IMR-90 (cell line): ENCODE results near the gene CDK7. TPM values are rescaled to one million over a fixed set of nuclear protein-coding genes. Genes with fewer than 3 reads are reported as not detected.

Experiments
- ATAC-seq: fragments of 200-7000 bp; cut with Tn5 transposase; 2 replicates; pipeline ENCODE4 v1.9.1; 2020; ENCODE audit warnings: low read depth, mild to moderate bottlenecking, moderate library complexity
- BruUV-seq: library from RNA; stranded (reverse); fragments of 400-500 nt; replicated peaks from 2 replicates; lab custom pipeline; 2021; lab: Mats Ljungman, UMichigan
- CTCF ChIA-PET: fragments of 300-600 bp; formaldehyde crosslinking; extraction: SDS; loops from one replicate; lab custom pipeline; 2021; ENCODE audit warnings: antibody characterized with exemption; lab: Yijun Ruan, JAX
- POLR2A ChIA-PET: fragments of 300-600 bp; sonication (Branson Sonifier 250); formaldehyde crosslinking; loops from one replicate; lab custom pipeline; 2022; ENCODE audit warnings: antibody characterized with exemption; ENCODE audit not compliant: unreplicated experiment; lab: Charles Lee
- DNase-seq: peaks from one replicate; pipeline ENCODE4 v3.0.0; 2013
- H2AFZ ChIP-seq: replicated peaks from 2 replicates; pipeline ENCODE3; 2013; ENCODE audit warnings: low read length, mild to moderate bottlenecking; ENCODE audit not compliant: poor library complexity
- H2AK5ac ChIP-seq: 2 replicates; pipeline ENCODE4 v1.6.1; 2013; ENCODE audit warnings: low read depth, low read length, inconsistent platforms
- H2AK9ac ChIP-seq: replicated peaks from 2 replicates; pipeline ENCODE3; 2013; ENCODE audit warnings: mild to moderate bottlenecking, low read depth, low read length, moderate library complexity; ENCODE audit not compliant: poor library complexity
- H2BK120ac ChIP-seq: 2 replicates; pipeline ENCODE4 v1.6.1; 2013; ENCODE audit warnings: low read depth, low read length, inconsistent platforms
- H2BK15ac ChIP-seq: 3 replicates; pipeline ENCODE4 v1.6.1; 2013; ENCODE audit warnings: low read depth, low read length, inconsistent platforms
- H2BK20ac ChIP-seq: 2 replicates; pipeline ENCODE4 v1.6.1; 2013; ENCODE audit warnings: low read depth, mild to moderate bottlenecking, inconsistent platforms, low read length, moderate library complexity
- H2BK5ac ChIP-seq: 2 replicates; pipeline ENCODE4 v1.6.1; 2013; ENCODE audit warnings: mild to moderate bottlenecking, low read depth, low read length, inconsistent platforms; ENCODE audit not compliant: poor library complexity, severe bottlenecking
- H3K14ac ChIP-seq: replicated peaks from 2 replicates; pipeline ENCODE4 v1.6.1; 2013; ENCODE audit warnings: low read depth, low read length, inconsistent platforms
- H3K18ac ChIP-seq: 2 replicates; pipeline ENCODE4 v1.6.1; 2013; ENCODE audit warnings: low read depth, low read length, control low read depth
- H3K23ac ChIP-seq: 2 replicates; pipeline ENCODE4 v1.6.1; 2013; ENCODE audit warnings: low read depth, low read length, inconsistent platforms
- H3K27ac ChIP-seq: 2 replicates; pipeline ENCODE4 v1.5.1; 2013; ENCODE audit warnings: mild to moderate bottlenecking, control low read depth, low read length; ENCODE audit not compliant: insufficient read depth
- H3K27me3 ChIP-seq: 2 replicates; pipeline ENCODE4 v1.6.1; 2013; ENCODE audit warnings: low read length; ENCODE audit not compliant: control insufficient read depth, insufficient read depth
- H3K36me3 ChIP-seq: 2 replicates; pipeline ENCODE4 v1.6.1; 2013; ENCODE audit warnings: low read length, mixed read lengths; ENCODE audit not compliant: control insufficient read depth, insufficient read depth
- H3K4ac ChIP-seq: 2 replicates; pipeline ENCODE4 v1.6.1; 2013; ENCODE audit warnings: low read depth, low read length, inconsistent platforms
- H3K4me1 ChIP-seq: 2 replicates; pipeline ENCODE4 v1.6.1; 2013; ENCODE audit warnings: low read length, mixed read lengths; ENCODE audit not compliant: control insufficient read depth, insufficient read depth
- H3K4me2 ChIP-seq: 2 replicates; pipeline ENCODE4 v1.6.1; 2013; ENCODE audit warnings: low read depth, mild to moderate bottlenecking, control low read depth, low read length, moderate library complexity
- H3K4me3 ChIP-seq: 2 replicates; pipeline ENCODE4 v1.5.1; 2013; ENCODE audit warnings: low read depth, mild to moderate bottlenecking, control low read depth, low read length, moderate library complexity; ENCODE audit not compliant: insufficient read depth
- H3K56ac ChIP-seq: 2 replicates; pipeline ENCODE4 v1.6.1; 2013; ENCODE audit warnings: low read length, inconsistent platforms; ENCODE audit not compliant: insufficient read depth; ENCODE audit errors: extremely low read depth
- H3K79me1 ChIP-seq, 2 experiments: 2 replicates each; pipeline ENCODE4 v1.6.1; 2013; ENCODE audit warnings: low read length in 2 of 2, inconsistent platforms in 1 of 2, low read depth in 1 of 2
- H3K9ac ChIP-seq: 2 replicates; pipeline ENCODE4 v1.6.1; 2013; ENCODE audit warnings: low read depth, low read length, control low read depth
- H3K9me1 ChIP-seq: 2 replicates; pipeline ENCODE4 v1.6.1; 2013; ENCODE audit warnings: low read length, inconsistent platforms; ENCODE audit not compliant: insufficient read depth
- H3K9me3 ChIP-seq: 2 replicates; pipeline ENCODE4 v1.6.1; 2013; ENCODE audit warnings: low read length; ENCODE audit not compliant: control insufficient read depth, insufficient read depth
- H4K20me1 ChIP-seq: 2 replicates; pipeline ENCODE4 v1.6.1; 2013; ENCODE audit warnings: low read length, inconsistent platforms; ENCODE audit not compliant: insufficient read depth
- H4K5ac ChIP-seq: 2 replicates; pipeline ENCODE4 v1.6.1; 2013; ENCODE audit warnings: mild to moderate bottlenecking, low read depth, low read length, control low read depth
- H4K8ac ChIP-seq, 2 experiments: 2 replicates each; pipeline ENCODE4 v1.6.1; 2013; ENCODE audit warnings: low read depth in 2 of 2, low read length in 2 of 2, control low read depth in 1 of 2, inconsistent platforms in 1 of 2
- H4K91ac ChIP-seq: 2 replicates; pipeline ENCODE4 v1.6.1; 2013; ENCODE audit warnings: low read depth, low read length, inconsistent platforms; ENCODE audit not compliant: insufficient read depth
- BHLHE40 ChIP-seq: fragments of 150-350 bp; IDR thresholded peaks from 2 replicates; pipeline ENCODE4 v1.6.1; 2016; ENCODE audit warnings: mild to moderate bottlenecking, low read depth, low read length
- CHD1 ChIP-seq: IDR thresholded peaks from 2 replicates; pipeline ENCODE4 v1.6.1; 2012; ENCODE audit warnings: low read depth, low read length, improper control_type of control experiment
- CTCF ChIP-seq: conservative IDR thresholded peaks from 2 replicates; pipeline ENCODE4 v1.5.1; 2012; ENCODE audit warnings: mild to moderate bottlenecking, low read depth, low read length, improper control_type of control experiment
- ELK1 ChIP-seq: fragments of 150-350 bp; IDR thresholded peaks from 2 replicates; pipeline ENCODE4 v1.6.1; 2016; ENCODE audit warnings: low read depth, mild to moderate bottlenecking, low read length, moderate library complexity, borderline replicate concordance
- MAZ ChIP-seq: IDR thresholded peaks from 2 replicates; pipeline ENCODE4 v1.6.1; 2012; ENCODE audit warnings: low read depth, mild to moderate bottlenecking, low read length, improper control_type of control experiment, moderate library complexity, borderline replicate concordance
- NFE2L2 ChIP-seq: fragments of 150-350 bp; IDR thresholded peaks from 2 replicates; pipeline ENCODE4 v1.6.1; 2016; ENCODE audit warnings: low read depth, mild to moderate bottlenecking, low read length
- RCOR1 ChIP-seq: IDR thresholded peaks from 2 replicates; pipeline ENCODE4 v1.6.1; 2012; ENCODE audit warnings: mild to moderate bottlenecking, low read length, improper control_type of control experiment; ENCODE audit not compliant: insufficient replicate concordance
- USF2 ChIP-seq: fragments of 150-350 bp; IDR thresholded peaks from 2 replicates; pipeline ENCODE4 v1.6.1; 2017; ENCODE audit warnings: mild to moderate bottlenecking, antibody characterized with exemption, low read length, low read depth
- WGBS, 2 experiments: methylation state at CpG; one replicate each; pipeline versions ENCODE4 v1.1.5 to v1.1.7; 2013; ENCODE audit warnings: missing lambda C conversion rate in 2 of 2; ENCODE audit not compliant: insufficient read length in 1 of 2; ENCODE audit errors: extremely low coverage in 2 of 2; 5-methylcytosine and 5-hydroxymethylcytosine counted together
- dilution Hi-C: fragments of 300-500 bp; cut with HindIII; formaldehyde crosslinking; loops from one replicate; pipeline ENCODE4 v1.14.3; 2018; ENCODE audit warnings: low sequenced_read_pairs; ENCODE audit not compliant: unreplicated experiment
- in situ Hi-C: fragments of 300-500 bp; cut with MboI; formaldehyde crosslinking; loops from 3 replicates; pipeline ENCODE4 v1.14.3; 2019; ENCODE audit warnings: low sequenced_read_pairs, inconsistent platforms, mixed read lengths
- intact Hi-C: fragments of 100-400 bp; cut with micrococcal nuclease; formaldehyde crosslinking; loops from 2 replicates; pipeline ENCODE4 v1.10.0; 2022
- polyA plus RNA-seq, 3 experiments: library from polyadenylated mRNA; depleted of rRNA; stranded (reverse); fragments of >200 nt; gene quantifications; 2 replicates each; pipeline ENCODE4 v1.2.3, GENCODE V29; 2012; ENCODE audit warnings: low replicate concordance in 1 of 3
- total RNA-seq: library from RNA; depleted of rRNA; stranded (reverse); fragments of >200 nt; gene quantifications from 2 replicates; pipeline ENCODE4 v1.2.3, GENCODE V29; 2012

The CDK7 gene
- total and polyA plus RNA-seq, 2 of the 4 experiments (the other 2 are of a cell fraction), result 59.8 to 65.6 TPM

- peaks cover 6% of the 10 kb centered on the region for H3K36me3 ChIP-seq
- no TSS peak for BruUV-seq
- H3K9ac ChIP-seq, result no peak overlapping the region
- H4K20me1 ChIP-seq, result no peaks in the 10 kb centered on the region
- no peak overlapping the region for H2BK20ac ChIP-seq
- no peak overlapping the region for H2BK5ac ChIP-seq
- no peaks in the 10 kb centered on the region for H3K27me3 ChIP-seq
- DNase-seq, result no peak
- ATAC-seq, result no peak
- no peak overlapping the region for H3K18ac ChIP-seq
- intact Hi-C loops, result no loop called here
- CTCF ChIA-PET, result interaction anchor here (0.7 kb wide), 2 partner anchors 15 to 16 kb away, joined by 3 to 4 read pairs; no protein-coding TSS in a partner anchor
- H3K27ac ChIP-seq, result no peak overlapping the region
- no peak overlapping the region for H2AFZ ChIP-seq
- H4K91ac ChIP-seq, result no peak overlapping the region
- WGBS, 2 experiments, result 91% methylated on average over 5 of the region's 8 CpGs; no CpG with 5 or more reads in 1 of the 2 experiments
- no peak overlapping the region for H4K8ac ChIP-seq
- H2AK5ac ChIP-seq, result no peak overlapping the region
- H3K56ac ChIP-seq, result no peak overlapping the region
- no peak overlapping the region for H3K23ac ChIP-seq
- H3K9me3 ChIP-seq, result no peaks in the 10 kb centered on the region
- in situ Hi-C loops, result no loop called here
- no peak overlapping the region for H3K14ac ChIP-seq
- H3K4me3 ChIP-seq, result no peak overlapping the region
- peaks cover 17 to 22% of the 10 kb centered on the region in 2 experiments; a peak in 3 of 4 replicates for H3K79me1 ChIP-seq
- H4K5ac ChIP-seq, result no peak overlapping the region
- no peak overlapping the region for H2BK120ac ChIP-seq
- no peak overlapping the region for H3K4ac ChIP-seq
- H3K4me2 ChIP-seq, result no peak overlapping the region
- no peaks in the 10 kb centered on the region for H3K4me1 ChIP-seq
- TF ChIP-seq NFE2L2 (no peak), CTCF (no peak), MAZ (no peak), USF2 (no peak), BHLHE40 (no peak), ELK1 (no peak), CHD1 (no peak), RCOR1 (no peak)
- H3K9me1 ChIP-seq, result no peaks in the 10 kb centered on the region
- no peak overlapping the region for H2AK9ac ChIP-seq
- H2BK15ac ChIP-seq, result no peak overlapping the region
- POLR2A ChIA-PET, result no interaction called here
- dilution Hi-C loops, result no loop called here
Observed at GRCh38 chr5:69224520-69224919, 10.2 kb upstream of the CDK7 start.
